ENCODE results near the gene PRKN.

Gene PRKN

DNA sequence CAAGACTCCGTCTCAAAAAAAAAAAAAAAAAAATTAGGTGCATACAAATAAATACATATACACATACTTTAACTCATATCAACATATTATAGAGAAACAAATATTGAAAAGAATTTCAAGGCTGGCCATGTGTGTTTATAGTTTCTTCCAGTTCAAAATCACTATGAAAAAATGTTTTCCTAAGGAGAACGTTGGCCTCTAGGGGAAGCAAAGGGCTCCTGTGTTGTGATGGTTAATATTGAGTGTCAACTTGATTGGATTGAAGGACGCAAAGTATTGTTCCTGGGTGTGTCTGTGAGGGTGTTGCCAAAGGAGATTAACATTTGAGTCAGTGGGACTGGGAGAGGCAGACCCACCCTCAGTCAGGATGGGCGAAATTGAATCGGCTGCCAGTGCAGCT, 1271.7 kb downstream of the PRKN start:
- no peak for DNase-seq (ENCODE audit: low read depth in 2 of 2)

DNA sequence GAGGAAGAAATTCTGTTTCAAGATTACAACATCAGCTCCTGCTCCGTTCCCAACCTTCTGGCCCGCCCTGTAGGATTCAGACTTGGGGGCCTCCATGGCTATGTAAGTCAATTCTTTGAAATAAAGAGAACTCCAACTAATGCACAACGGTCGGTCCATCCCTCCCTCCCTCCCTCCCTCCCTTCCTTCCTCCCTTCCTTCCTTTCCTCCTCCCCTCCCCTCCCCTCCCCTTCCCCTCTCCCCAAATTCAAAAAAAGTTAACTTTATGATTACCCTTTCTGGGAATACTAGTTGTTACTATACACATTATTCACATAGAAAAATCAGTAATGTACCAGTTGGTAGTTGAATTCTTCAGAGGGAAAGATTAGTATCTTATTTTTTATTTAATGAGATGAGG, 1274.0 kb downstream of the PRKN start:
- DNase-seq (ENCODE audit: low read depth in 2 of 2): no peak

DNA sequence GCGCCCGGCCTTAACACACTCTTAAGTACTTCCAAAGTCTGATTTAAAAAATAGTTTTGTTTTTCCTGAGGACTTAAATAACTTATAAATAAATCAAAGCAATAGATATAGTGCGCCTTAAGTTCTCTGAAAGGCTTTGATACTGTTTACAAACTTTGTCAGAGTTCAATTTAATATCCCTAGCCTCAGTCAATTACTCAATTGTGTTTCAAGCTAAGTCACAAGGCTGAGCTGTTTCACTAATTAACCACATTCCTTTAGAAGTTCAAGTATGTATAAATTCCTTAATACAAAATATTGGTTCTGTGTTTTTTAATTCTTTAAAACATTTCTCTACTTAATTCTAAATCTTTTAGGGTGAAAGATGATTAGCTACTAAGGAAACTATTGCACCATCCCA, 1275.3 kb downstream of the PRKN start:
- DNase-seq (ENCODE audit: low read depth in 2 of 2): no peak

DNA sequence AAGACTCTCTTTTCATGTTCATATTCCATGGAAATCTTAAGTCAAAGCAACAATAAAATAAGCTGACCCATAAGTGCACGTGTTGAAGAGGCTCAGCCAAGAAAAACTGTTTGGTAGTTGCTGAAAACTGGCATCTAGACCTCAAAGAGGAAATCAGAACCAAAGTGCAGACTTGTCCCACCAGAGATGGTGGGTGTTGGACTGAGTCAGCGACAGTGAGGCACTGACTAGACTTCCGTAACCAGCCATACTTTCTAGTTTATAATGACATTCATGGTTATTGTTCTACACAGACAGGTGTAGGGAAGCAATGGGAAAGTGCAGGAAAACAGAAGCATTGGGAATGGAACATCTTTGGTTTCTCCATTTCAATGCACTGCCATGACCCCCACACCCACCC, 1278.0 kb downstream of the PRKN start:
- DNase-seq (ENCODE audit: low read depth in 2 of 2): no peak

DNA sequence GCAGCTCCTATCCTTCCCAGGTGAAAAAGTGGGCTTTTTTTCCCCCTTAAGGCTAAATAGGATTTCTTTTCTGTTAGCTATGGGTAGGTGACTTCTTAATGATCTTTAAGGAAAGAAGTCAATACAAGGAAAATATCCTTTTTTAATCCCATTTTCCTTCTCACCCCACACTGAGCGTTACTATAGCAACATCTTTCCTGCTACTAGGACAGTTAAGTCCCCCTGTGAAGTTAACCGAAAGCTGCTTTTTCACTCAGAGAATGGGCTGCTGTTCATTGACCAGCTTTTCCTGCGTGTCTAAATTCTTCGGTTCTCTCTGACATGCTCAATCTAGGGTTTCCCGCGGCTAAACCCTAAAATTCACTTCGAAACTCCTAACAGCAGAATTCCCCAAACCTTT, 1280.6 kb downstream of the PRKN start:
- DNase-seq (ENCODE audit: low read depth in 2 of 2): no peak

DNA sequence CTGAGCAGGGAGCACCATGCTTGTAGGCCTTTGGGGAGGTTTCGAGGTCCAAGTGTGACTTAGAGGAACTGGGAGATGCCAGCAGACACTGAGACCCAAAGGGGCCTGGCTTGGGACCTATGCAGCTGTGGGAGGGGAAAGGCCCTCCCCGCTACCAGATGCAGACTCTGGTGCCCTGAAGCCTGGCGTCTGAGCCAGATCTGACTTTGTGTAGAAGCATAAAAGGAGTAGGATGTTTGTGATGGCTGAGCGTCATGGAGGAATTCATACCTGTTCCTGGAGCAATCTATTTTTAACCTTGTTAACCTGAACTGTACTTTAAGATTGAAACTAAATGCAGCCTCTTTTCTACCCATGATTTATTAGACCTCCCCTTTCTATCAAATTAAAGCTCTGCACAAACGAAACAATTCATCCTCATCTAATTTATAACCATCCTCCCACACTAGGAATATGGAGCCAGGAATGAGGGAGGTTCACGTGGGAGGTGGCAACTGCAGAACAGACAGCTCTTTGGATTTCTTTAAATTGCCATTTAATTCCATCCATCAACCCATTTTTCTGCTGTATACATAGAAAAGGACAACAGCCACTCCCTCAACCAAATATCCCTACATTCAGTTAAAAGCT, 1281.2 kb downstream of the PRKN start:
- DNase-seq (ENCODE audit: low read depth in 2 of 2): no peak

DNA sequence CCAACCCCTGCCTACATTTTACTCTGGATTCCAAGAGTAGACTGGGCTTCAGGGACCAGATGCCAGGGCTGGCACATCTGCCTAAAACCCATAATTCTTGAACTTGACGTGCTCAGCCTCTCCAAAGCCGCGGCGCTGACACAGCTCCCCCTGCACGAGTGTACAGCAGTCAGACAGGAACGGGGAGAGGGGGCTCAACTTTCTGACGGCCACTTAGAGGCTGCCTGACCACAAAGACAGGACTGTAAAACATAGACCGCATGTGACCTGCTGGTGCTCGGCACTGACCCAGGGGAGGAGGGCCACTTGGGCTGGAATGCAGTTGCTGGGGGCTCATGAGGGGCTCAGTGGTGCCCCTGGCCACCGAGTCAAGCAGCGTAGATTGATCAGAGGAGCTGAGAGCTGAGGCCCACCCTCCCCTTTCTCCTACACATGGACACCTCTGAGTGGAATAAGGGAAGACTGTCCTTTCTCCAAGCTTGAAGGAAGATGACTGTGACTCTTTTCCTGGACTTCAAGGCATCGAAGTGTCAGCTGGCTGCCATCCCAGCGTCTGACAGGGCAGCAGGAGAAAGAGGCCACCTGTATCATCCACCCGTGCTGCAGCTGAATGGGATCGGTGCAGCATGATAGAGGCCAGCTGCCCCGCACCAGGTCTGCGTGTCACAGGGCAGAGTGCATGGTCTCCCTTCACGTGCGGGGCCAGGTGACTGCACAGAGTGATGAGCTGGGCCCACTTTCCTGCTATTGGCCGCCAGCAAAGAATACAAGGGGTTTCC, 1282.4 kb downstream of the PRKN start:
- no peak for DNase-seq (ENCODE audit: low read depth in 2 of 2)

DNA sequence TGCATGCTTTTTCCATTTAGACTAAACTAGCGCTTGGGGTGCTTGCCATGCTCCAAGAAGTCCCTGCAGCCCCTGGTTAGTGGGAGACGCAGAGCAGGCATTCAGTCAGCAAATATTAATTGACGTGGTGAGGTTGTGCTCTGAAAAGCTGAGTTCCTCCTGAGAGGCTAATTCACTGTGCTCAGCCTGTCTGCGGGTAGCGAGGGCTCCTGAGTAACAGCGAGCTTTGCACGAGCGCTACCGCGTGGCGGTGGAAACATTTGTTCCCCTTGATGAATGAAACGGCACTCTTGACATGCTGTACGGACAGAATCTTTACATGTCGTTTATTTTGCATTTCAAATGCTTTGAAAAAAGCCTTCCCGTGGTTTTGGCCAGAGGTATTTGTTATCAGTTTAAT, 1283.1 kb downstream of the PRKN start:
- peak; percentile 7 to 11 for DNase-seq (ENCODE audit: low read depth in 2 of 2)

DNA sequence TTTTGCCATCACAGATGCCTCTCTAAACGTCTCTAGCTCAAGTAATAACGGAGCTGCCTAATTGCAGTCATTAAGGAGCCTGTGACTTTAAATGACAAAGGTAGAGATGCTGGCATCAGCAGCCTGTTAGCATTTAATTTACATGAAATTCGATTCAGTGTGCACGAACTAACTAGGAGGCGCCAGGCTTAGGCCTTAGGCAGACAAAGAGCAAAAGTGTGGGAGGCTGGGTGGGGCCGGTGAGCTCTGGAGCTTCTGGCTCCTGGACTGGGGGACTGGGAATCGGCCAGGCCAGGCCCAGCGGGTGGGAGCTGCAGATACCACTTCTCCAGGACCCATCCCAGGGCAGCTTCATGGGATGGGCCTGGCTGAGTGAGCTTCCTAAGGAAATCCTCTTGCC, 1283.7 kb downstream of the PRKN start:
- DNase-seq (ENCODE audit: low read depth in 2 of 2): no peak

DNA sequence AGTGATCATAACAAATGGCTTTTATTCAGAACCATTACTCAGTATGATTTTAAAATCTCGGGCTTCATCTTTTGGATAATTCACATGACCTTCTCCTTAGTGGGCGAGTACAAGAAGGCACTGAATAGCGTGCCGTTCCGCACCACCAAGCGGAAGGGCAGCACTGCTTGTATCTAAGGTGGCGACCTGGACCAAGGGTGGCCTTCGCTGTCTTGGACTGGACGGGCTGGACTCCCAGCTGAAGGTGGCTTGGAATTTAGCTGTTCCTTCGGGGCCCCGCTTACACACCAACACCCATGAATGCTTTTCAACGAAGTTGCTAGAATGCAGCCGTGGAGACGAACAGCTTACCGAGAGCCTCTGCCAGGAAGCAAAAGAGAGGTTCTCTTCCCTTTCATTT, 1285.1 kb downstream of the PRKN start:
- no peak for DNase-seq (ENCODE audit: low read depth in 2 of 2)

DNA sequence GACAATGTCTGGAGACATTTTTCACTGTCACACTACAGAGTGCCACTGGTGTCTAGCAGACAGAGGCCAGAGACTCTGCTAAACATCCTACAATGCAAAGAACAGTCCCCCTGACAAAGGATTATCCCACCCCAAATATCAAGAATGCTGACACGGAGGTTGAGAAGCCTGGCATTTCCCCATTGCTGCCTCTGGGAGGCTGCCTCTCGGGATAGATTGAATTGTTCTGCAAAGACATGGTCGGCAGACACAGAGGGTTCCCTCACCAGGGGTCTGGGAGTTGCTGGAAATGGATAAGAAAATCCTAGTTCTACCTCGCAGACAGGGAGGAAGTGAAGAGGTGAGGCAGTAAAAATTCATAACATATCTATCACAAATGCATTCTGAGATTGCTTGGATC, 1287.3 kb downstream of the PRKN start:
- DNase-seq (ENCODE audit: low read depth in 2 of 2): no peak

DNA sequence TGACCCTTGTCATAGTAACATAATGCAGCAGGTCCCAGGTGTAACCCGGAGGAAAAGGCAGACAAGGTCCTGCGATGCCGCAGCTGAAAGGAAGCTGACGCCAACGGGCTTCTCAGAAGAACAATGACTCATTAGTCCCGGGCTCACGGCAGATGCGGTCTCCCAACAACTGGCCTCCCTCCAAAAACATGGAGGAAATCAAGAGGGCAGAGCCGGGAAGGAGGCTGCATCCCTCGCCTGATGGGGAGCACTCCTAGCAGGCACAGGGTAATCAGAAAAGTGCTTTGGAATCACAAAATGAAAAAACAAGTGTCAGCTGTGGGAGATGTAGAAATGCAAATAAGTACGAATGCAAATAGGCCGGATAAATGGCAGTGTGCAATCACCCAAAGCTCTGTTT, 1288.5 kb downstream of the PRKN start:
- no peak for DNase-seq (ENCODE audit: low read depth in 2 of 2)

DNA sequence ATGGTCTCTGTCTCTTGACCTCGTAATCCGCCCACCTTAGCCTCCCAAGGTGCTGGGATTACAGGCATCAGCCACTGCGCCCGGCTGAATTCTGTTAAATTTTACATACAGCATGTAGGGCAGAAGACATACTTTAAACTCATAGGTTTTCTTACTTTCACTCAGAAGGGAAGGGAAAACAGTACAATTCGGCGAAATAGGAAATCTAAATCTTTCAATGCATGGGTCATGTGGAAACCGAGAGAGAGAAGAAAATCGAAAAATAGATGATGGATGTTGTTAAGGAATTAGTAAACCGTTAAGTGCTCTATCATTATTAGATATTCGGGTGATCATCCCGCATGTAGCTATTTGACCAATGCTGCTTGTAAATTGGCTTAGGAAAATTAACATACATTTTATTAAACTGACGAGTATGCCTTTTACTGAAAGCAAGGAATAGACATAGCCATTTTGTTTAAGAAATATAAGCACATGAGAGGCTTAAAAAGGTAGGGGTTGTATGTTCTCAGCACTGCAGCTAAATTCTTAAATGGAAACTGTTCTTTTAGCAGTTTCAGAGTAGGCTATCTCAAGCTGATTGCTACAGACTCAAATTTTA, 1289.0 kb downstream of the PRKN start:
- no peak for DNase-seq (ENCODE audit: low read depth in 2 of 2)

DNA sequence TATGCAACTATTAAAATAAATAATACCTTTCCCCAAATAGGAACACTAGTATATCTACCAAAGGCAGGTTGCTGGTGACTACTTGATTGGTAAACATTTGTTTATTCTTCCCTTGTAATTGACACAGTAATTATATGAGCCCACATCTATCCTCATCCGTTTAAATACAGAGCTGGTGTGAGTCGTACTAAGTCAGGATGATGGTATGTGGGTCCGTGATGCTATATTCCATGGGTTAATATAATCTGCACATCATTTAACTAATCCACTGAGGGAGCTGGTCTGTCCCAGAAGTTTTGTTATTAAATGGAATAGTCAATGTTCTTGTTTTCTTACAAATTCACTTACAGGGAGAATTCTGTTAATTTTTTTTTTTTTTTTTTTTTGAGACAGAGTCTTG, 1289.7 kb downstream of the PRKN start:
- no peak for DNase-seq (ENCODE audit: low read depth in 2 of 2)

DNA sequence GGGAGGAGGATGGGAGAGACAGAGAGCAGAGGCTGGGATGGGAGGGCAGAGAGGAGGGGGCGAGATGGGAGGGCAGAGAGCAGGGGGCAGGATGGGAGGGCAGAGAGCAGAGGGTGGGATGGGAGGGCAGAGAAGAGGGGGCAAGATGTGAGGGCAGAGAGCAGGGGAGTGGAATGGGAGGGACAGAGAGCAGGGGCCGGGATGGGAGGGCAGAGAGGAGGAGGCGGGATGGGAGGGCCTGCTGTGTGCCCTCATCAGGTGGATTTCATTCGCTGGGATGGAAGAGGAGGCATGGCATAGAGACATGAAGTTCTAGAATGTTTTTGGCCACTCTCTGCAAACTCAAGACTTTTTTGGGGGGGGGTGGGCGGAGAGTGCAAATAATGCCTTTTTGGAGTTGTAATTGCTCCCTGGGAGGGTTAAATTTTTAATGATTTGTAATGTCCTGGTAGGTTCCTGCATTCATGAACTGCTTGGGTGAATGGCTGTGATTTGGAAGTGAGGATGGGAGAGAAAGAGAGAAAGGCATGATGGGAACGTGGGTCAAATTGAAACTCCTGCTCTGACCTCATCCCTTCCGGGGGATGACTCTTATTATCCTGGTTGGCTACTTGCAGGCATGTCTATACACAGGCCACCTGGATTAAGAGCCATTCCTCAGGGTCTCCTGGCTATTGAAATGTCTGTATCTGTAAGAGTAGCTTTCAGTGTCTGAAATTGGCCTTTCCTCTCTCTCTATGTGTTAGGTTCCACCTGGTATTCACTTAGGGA, 1291.3 kb downstream of the PRKN start:
- DNase-seq (ENCODE audit: low read depth in 2 of 2): no peak

DNA sequence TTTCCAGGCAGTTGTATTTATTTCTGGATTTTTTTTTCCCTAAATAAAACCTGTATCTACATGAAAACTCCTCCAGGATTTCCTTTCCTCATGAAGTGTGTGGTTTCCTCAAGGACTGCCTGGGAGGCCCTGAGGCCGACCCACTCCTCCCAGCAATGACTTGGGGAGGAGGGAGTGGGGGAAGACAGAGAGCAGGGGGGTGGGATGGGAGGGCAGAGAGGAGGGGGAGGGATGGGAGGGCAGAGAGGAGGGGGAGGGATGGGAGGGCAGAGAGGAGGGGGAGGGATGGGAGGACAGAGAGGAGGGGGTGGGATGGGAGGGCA, 1291.9 kb downstream of the PRKN start:
- no peak for DNase-seq (ENCODE audit: low read depth in 2 of 2)

DNA sequence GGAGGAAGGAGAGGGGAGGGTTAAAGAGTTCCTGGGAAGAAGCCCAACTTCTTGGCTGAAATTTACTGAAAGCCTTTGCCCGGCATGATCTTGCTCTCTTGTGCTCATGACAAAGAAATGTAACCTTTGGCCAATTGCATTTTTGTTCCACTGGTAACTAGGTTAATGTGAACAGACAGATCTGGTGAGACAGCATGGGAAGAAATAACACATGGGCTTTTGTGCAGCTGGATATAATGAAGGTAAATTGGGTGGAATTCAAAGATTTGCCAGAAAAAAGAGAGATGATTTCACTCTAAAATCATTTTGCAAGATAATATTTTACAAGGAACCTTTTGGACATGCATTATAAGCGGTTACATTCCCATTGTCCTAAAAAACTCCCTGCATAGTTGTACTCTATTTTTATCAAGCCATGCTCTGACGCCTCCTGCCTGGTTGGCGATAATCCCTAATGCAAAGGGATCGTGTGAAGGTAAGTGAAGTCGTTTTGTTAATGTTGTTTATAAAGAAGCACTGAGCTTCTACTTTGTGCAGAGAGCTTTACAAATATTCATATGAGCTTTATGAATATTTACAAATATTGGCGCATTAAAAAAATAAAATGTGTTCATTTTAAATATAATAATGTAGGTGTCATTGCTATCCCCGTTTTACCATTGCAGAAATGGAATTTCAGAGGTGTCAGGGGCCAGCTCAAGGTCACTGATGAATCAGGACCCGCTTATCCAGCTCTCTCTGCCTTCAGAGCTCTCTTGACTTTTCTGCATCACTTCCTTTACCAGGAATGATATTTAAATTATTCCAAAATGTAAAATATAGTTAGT, 1292.4 kb downstream of the PRKN start:
- no peak for DNase-seq (ENCODE audit: low read depth in 2 of 2)

DNA sequence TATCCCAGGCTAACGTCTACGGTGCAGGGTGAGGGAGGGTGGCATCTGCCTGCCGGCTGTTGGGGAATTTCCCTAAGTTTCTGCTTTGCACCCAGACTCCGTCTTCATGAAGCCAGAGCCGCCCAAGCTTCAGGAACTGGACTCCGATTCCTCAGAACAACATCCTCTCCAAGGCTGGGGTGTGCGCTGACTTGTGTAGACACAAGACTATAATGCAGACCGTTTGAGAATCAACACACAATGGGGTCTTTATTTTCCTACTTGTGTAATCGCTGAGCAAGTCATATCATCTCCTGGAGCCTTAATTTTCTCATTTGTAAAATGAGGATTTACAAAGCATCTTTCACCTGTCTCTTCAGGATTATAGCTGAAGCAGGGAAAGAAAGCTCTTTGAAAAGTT, 1293.2 kb downstream of the PRKN start:
- DNase-seq (ENCODE audit: low read depth in 2 of 2): no peak

DNA sequence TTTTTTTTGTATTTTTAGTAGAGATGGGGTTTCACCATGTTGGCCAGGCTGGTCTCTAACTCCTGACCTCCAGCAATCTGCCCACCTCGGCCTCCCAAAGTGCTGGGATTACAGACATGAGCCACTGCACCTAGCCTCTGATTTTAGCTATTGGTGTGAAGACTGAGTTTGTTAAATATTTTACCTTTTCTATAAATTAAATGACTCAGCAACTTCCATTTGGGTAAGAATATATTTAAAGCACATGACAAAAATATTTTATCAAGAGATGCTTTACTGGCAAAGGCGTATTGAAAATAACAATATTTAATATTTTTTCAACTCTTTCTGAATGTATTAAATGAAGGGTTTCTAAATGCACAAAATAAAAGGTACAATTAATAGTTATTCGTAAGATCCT, 1295.0 kb downstream of the PRKN start:
- DNase-seq (ENCODE audit: low read depth in 2 of 2): no peak

DNA sequence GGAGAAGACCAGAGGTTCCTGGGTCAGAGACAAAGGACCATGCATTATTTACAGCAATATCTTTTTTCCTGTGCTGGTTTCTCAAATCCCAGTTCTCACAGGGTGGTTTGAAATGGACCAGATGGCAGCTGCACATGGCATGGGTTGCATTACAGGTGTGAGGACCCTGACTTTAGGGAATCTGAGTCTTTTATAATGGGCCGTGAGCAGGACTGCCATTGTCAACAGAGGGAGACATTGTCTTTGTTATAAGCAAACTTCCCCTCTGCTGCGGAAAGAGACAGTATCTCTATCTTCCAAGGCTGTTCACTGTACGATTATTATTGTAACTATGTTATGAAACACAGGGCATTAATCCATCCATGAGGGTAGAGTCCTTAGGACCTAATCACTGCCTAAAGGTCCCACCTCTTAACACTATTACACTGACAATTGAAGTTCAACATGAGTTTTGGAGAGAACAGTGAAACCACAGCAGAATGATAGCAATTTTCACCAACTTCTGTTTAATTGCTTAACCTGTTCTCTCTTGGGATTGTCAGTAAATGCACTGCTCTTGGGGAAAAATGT, 1297.6 kb downstream of the PRKN start:
- no peak for DNase-seq (ENCODE audit: low read depth in 2 of 2)

DNA sequence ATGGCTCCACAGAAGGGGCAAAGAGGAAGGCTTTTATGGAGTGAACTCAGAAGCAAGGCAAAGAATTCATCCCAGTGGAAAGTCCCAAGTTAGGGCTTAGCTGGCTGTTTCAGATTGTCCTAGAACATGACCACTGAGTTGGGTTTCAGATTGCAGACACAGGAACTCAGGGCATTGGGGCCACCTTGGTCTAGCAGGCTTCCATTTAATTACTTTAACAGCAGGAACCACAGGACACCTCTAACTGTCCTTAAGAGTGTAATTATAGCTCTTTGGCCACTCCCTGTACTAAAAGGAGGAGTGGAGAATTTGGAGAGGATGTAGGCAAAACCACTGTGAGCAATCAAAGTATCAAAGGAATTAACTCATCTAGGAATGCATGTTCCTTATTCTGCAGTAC, 1303.1 kb downstream of the PRKN start:
- DNase-seq (ENCODE audit: low read depth in 2 of 2): no peak
